Upper lobe of right lung (tissue), 1 donor: Measurements from ENCODE around the gene GMDS. TPM values are rescaled to one million over a fixed set of nuclear protein-coding genes. Genes with fewer than 3 reads are reported as not detected.

Experiments
- ATAC-seq: fragments of 200-7000 bp; cut with Tn5 transposase; one replicate; pipeline ENCODE4 v1.9.1; 2020; ENCODE audit warnings: mild to moderate bottlenecking, moderate library complexity
- DNase-seq: peaks from one replicate; pipeline ENCODE4 v3.0.0-alpha.2; 2020
- H3K27ac ChIP-seq: fragments of 200-600 bp; one replicate; pipeline ENCODE4 v1.8.0; 2022
- H3K27me3 ChIP-seq: fragments of 200-600 bp; one replicate; pipeline ENCODE4 v1.8.0; 2022; ENCODE audit warnings: mild to moderate bottlenecking
- H3K36me3 ChIP-seq: fragments of 200-600 bp; one replicate; pipeline ENCODE4 v1.8.0; 2022
- H3K4me1 ChIP-seq: fragments of 200-600 bp; one replicate; pipeline ENCODE4 v1.8.0; 2022
- H3K4me3 ChIP-seq: fragments of 200-600 bp; one replicate; pipeline ENCODE4 v1.8.0; 2022; ENCODE audit warnings: mild to moderate bottlenecking
- H3K9me3 ChIP-seq: fragments of 200-600 bp; one replicate; pipeline ENCODE4 v1.8.0; 2022
- CTCF ChIP-seq: fragments of 200-600 bp; IDR thresholded peaks from one replicate; pipeline ENCODE4 v1.8.0; 2022; ENCODE audit warnings: antibody characterized with exemption
- intact Hi-C: fragments of 100-400 bp; cut with DNase I; formaldehyde crosslinking; loops from one replicate; pipeline ENCODE4 v1.11.0; 2022
- total RNA-seq: library from RNA; stranded (reverse); fragmentation: NEBNext Ultra II Directional; extraction: Animal tissue kit (Norgen Biotek cat#: 25700); gene quantifications from one replicate; pipeline ENCODE4 v1.2.1, GENCODE V29; 2021
- donor health status: DM: no; HTN: yes; CAD: no; lungs with severe emphysema.

The GMDS gene
- total RNA-seq, 1 donor from 2014 or later, result 12.2 TPM

- Histone ChIP-seq H3K36me3 (no peaks in the 10 kb centered on the region), H3K27me3 (no peaks in the 10 kb centered on the region), H3K4me3 (no peak overlapping the region), H3K4me1 (peaks cover 19% of the 10 kb centered on the region), H3K27ac (no peak overlapping the region), H3K9me3 (no peaks in the 10 kb centered on the region)
- DNase-seq (no peak), ATAC-seq (no peak)
- intact Hi-C loops, result no loop called here
- no peak for TF ChIP-seq CTCF
Measured at GRCh38 chr6:2157441-2158127, 87.8 kb downstream of the GMDS start.

- TF ChIP-seq CTCF, result no peak
- no peak for ATAC-seq
Measured at GRCh38 chr6:2155206-2155605, 90.2 kb downstream of the GMDS start.

GRCh38 chr6:2149361-2150006, 95.9 kb downstream of the GMDS start:
- H3K27me3 ChIP-seq, result no peaks in the 10 kb centered on the region
- no peaks in the 10 kb centered on the region for H3K36me3 ChIP-seq
- no peak for DNase-seq
- no peak overlapping the region for H3K4me3 ChIP-seq
- intact Hi-C loops, result no loop called here
- H3K4me1 ChIP-seq, result no peaks in the 10 kb centered on the region
- H3K9me3 ChIP-seq, result no peaks in the 10 kb centered on the region
- H3K27ac ChIP-seq, result no peak overlapping the region
- no peak for TF ChIP-seq CTCF
- no peak for ATAC-seq

More at GRCh38 chr6:2155206-2155605, 90.2 kb downstream of the GMDS start:
- H3K9me3 ChIP-seq, result no peaks in the 10 kb centered on the region
- no peak overlapping the region for H3K27ac ChIP-seq
- intact Hi-C loops, result no loop called here
- H3K4me1 ChIP-seq, result peaks cover 11% of the 10 kb centered on the region
- H3K4me3 ChIP-seq, result no peak overlapping the region
- DNase-seq, result no peak
- H3K27me3 ChIP-seq, result no peaks in the 10 kb centered on the region
- H3K36me3 ChIP-seq, result no peaks in the 10 kb centered on the region

GRCh38 chr6:2148748-2149147, 96.7 kb downstream of the GMDS start:
- no peak for TF ChIP-seq CTCF
- no peaks in the 10 kb centered on the region for H3K27me3 ChIP-seq
- no peak overlapping the region for H3K4me3 ChIP-seq
- ATAC-seq (no peak), DNase-seq (no peak)
- no peaks in the 10 kb centered on the region for H3K9me3 ChIP-seq
- no peaks in the 10 kb centered on the region for H3K4me1 ChIP-seq
- H3K27ac ChIP-seq, result no peak overlapping the region
- H3K36me3 ChIP-seq, result no peaks in the 10 kb centered on the region
- intact Hi-C loops, result no loop called here

- Histone ChIP-seq H3K27me3 (no peaks in the 10 kb centered on the region), H3K27ac (no peak overlapping the region), H3K4me1 (no peaks in the 10 kb centered on the region), H3K36me3 (no peaks in the 10 kb centered on the region), H3K4me3 (no peak overlapping the region), H3K9me3 (no peaks in the 10 kb centered on the region)
- no peak for TF ChIP-seq CTCF
- intact Hi-C loops, result no loop called here
- ATAC-seq (no peak), DNase-seq (no peak)
Measured at GRCh38 chr6:2147766-2148448, 97.5 kb downstream of the GMDS start.
